GM12801 (cell line): Measurements from ENCODE around the gene TRIP4.

ENCODE experiments used
- CTCF ChIP-seq: IDR thresholded peaks from one replicate; pipeline ENCODE4 v1.5.1; 2011; ENCODE audit warnings: control low read depth; ENCODE audit not compliant: insufficient read length; ENCODE audit errors: extremely low read depth

Gene TRIP4

GRCh38 chr15:64387562-64388168 is at the start of gene TRIP4:
TSS of gene TRIP4 (plus strand) at chr15:64387836. CDS start at chr15:64387864, 28 bp downstream.
- no peak for TF ChIP-seq CTCF

GRCh38 chr15:64340355-64340754 is 47.3 kb upstream of the TRIP4 start:
- TF ChIP-seq CTCF, result no peak

- no peak for TF ChIP-seq CTCF
These were observed 45.7 kb upstream of the TRIP4 start for GRCh38 chr15:64341961-64342360.

DNA sequence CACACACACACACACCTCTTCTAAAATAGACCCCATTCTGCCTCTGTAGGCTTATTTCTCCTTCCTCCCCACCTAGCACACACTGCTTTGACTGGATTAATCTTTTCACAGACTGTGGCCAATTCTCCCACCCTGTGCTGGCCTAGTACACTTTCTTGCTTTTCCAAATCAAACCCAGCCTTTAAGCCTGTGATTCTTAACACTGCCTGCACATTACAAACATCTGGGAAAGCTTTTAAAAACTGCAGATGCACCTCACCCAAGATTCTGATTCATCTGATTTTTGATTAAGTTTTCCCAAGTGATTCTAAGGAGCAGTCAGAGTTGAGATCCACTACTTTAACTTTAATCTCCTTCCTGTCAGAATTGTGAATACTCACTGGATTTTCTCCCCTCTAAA is 44.4 kb upstream of the TRIP4 start:
- no peak for TF ChIP-seq CTCF

- no peak for TF ChIP-seq CTCF
These were observed 43.8 kb upstream of the TRIP4 start for GRCh38 chr15:64343841-64344240.

GRCh38 chr15:64344651-64345294 is 42.9 kb upstream of the TRIP4 start:
- no peak for TF ChIP-seq CTCF

- TF ChIP-seq CTCF, result no peak
These were observed 39.2 kb upstream of the TRIP4 start for GRCh38 chr15:64348455-64348854.

DNA sequence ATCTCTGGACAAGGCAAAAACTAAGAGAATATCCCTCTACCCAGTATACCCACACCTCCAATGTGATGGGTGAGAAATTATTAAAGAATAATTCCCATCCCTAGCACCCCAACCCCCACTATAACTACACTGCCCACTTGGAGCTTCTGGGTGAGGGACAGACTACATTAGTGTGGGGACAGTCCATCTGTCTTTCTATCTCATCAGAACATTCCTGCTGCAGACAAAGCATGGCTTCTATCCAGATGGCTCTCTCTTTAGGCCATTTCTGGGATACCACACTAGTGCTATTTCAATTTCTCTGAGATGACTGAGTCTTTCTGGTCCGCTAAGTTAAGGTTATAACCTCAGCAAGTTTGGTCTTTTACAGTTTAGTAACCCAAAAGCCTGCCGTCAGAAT is 38.3 kb upstream of the TRIP4 start:
- no peak for TF ChIP-seq CTCF
